C4-2B (cell line): ENCODE measurements around the gene ENKD1.

Source experiments
- ZFX ChIP-seq: fragments of 450-650 bp; IDR thresholded peaks from 2 replicates; pipeline ENCODE4 v1.6.1; 2017
- TF ChIP-seq, protein P1 (sequence below): fragments of 450-650 bp; conservative IDR thresholded peaks from 2 replicates; pipeline ENCODE4 v1.5.1; 2017; ENCODE audit warnings: mild to moderate bottlenecking

- TF ChIP-seq, protein P1, sequence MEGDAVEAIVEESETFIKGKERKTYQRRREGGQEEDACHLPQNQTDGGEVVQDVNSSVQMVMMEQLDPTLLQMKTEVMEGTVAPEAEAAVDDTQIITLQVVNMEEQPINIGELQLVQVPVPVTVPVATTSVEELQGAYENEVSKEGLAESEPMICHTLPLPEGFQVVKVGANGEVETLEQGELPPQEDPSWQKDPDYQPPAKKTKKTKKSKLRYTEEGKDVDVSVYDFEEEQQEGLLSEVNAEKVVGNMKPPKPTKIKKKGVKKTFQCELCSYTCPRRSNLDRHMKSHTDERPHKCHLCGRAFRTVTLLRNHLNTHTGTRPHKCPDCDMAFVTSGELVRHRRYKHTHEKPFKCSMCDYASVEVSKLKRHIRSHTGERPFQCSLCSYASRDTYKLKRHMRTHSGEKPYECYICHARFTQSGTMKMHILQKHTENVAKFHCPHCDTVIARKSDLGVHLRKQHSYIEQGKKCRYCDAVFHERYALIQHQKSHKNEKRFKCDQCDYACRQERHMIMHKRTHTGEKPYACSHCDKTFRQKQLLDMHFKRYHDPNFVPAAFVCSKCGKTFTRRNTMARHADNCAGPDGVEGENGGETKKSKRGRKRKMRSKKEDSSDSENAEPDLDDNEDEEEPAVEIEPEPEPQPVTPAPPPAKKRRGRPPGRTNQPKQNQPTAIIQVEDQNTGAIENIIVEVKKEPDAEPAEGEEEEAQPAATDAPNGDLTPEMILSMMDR = no peak
- TF ChIP-seq ZFX = no peak
Observed at GRCh38 chr16:67636713-67637112, 29.8 kb downstream of the ENKD1 start.
